Loucy (cell line): ENCODE data around the gene ITSN1.

Source experiments
- EZH2phosphoT487 ChIP-seq: fragments of 200-600 bp; IDR thresholded peaks from 2 replicates; pipeline ENCODE4 v1.6.1; 2018; ENCODE audit warnings: antibody characterized with exemption, mild to moderate bottlenecking, moderate library complexity, borderline replicate concordance
- TF ChIP-seq, protein P1 (sequence below): fragments of 200-600 bp; sonication (generic); conservative IDR thresholded peaks from 2 replicates; pipeline ENCODE4 v1.5.1; 2014; ENCODE audit warnings: mild to moderate bottlenecking, antibody characterized with exemption, low read length

DNA sequence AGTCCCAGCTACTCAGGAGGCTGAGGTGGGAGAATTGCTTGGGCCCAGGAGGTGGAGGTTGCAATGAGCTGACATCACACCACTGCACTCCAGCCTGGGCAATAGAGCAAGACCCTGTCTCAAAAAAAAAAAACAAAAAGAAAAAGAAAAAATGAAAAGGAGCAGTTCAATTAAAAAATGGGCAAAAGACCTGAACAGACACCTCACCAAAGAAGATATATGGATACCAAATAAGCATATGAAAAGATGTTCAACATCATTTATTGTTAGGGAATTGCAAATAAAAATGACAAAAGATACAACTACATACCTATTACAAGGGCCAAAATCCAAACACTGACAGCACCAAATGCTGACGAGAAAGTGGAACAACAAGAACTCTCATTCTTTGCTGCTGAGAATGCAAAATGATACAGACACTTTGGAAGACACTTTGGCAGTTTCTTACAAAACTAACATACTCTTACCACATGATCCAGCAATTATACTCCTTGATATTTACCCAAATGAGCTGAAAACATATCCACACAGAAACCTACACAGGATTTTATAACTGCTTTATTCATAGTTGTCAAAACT lies 302.0 kb downstream of the ITSN1 start:
- TF ChIP-seq, protein P1, sequence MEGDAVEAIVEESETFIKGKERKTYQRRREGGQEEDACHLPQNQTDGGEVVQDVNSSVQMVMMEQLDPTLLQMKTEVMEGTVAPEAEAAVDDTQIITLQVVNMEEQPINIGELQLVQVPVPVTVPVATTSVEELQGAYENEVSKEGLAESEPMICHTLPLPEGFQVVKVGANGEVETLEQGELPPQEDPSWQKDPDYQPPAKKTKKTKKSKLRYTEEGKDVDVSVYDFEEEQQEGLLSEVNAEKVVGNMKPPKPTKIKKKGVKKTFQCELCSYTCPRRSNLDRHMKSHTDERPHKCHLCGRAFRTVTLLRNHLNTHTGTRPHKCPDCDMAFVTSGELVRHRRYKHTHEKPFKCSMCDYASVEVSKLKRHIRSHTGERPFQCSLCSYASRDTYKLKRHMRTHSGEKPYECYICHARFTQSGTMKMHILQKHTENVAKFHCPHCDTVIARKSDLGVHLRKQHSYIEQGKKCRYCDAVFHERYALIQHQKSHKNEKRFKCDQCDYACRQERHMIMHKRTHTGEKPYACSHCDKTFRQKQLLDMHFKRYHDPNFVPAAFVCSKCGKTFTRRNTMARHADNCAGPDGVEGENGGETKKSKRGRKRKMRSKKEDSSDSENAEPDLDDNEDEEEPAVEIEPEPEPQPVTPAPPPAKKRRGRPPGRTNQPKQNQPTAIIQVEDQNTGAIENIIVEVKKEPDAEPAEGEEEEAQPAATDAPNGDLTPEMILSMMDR = no peak
- TF ChIP-seq EZH2phosphoT487 = no peak
